Endothelial cell of umbilical vein (primary cell): ENCODE results near the gene TUSC2. TPM values are rescaled to one million over a fixed set of nuclear protein-coding genes. Genes with fewer than 3 reads are reported as not detected.

ENCODE experiments used
- BruUV-seq: library from RNA; stranded (reverse); fragments of 400-500 nt; replicated peaks from 2 replicates; lab custom pipeline; 2021; lab: Mats Ljungman, UMichigan
- CTCF ChIA-PET: fragments of 300-600, 350-600 bp; sonication (Branson Sonifier 250); formaldehyde crosslinking; loops from one replicate; lab custom pipeline; 2021; ENCODE audit warnings: antibody characterized with exemption, inconsistent platforms; lab: Charles Lee
- POLR2A ChIA-PET: fragments of 300-600, 350-600 bp; sonication (Branson Sonifier 250); formaldehyde crosslinking; loops from one replicate; lab custom pipeline; 2021; ENCODE audit warnings: antibody characterized with exemption, inconsistent platforms; lab: Charles Lee
- DNase-seq: peaks from one replicate; pipeline ENCODE4 v3.0.0-alpha.2; 2011; ENCODE audit warnings: low read depth, low spot score
- FAIRE-seq: peaks from 2 replicates; lab custom pipeline; 2011; peaks lifted over from hg19 to GRCh38; lab: Jason Lieb, UNC
- H2AFZ ChIP-seq: 2 replicates; pipeline ENCODE4 v1.6.0; 2012; ENCODE audit warnings: low read depth, low read length, control low read depth, inconsistent platforms
- H3K27ac ChIP-seq: 2 replicates; pipeline ENCODE4 v1.5.1; 2011; ENCODE audit warnings: low read depth, mild to moderate bottlenecking, control low read depth, low read length, moderate library complexity; ENCODE audit not compliant: insufficient read depth
- H3K27me3 ChIP-seq, 2 experiments: 2 replicates each; pipeline versions ENCODE4 v1.6.0 to v1.6.1; 2011; ENCODE audit warnings: low read length in 2 of 2, mixed read lengths in 1 of 2; ENCODE audit not compliant: control insufficient read depth in 2 of 2, insufficient read depth in 2 of 2
- H3K36me3 ChIP-seq, 2 experiments: 2 replicates in 1 of 2; 3 replicates in 1 of 2; pipeline ENCODE4 v1.5.1; 2011; ENCODE audit warnings: low read length in 2 of 2, mild to moderate bottlenecking in 1 of 2, moderate library complexity in 1 of 2; ENCODE audit not compliant: control insufficient read depth in 2 of 2, insufficient read depth in 2 of 2; ENCODE audit errors: extremely low read depth in 1 of 2
- H3K4me1 ChIP-seq: 3 replicates; pipeline ENCODE4 v1.5.1; 2011; ENCODE audit warnings: mild to moderate bottlenecking, low read length; ENCODE audit not compliant: control insufficient read depth, insufficient read depth; ENCODE audit errors: extremely low read depth
- H3K4me2 ChIP-seq: 2 replicates; pipeline ENCODE4 v1.6.1; 2011; ENCODE audit warnings: low read length, control low read depth, mixed read lengths; ENCODE audit not compliant: insufficient read depth
- H3K4me3 ChIP-seq, 3 experiments: fragments of 200-600 bp in 1 of 3; sonication (generic), shearing (Covaris generic) in 1 of 3; replicated peaks in 1 of 3; 2 replicates each; pipeline ENCODE4 v1.5.1; 2011 to 2016; ENCODE audit warnings: control low read depth in 3 of 3, low read length in 3 of 3, mild to moderate bottlenecking in 2 of 3, inconsistent platforms in 1 of 3, low read depth in 1 of 3, moderate library complexity in 1 of 3; ENCODE audit not compliant: insufficient read depth in 1 of 3
- H3K79me2 ChIP-seq: 2 replicates; pipeline ENCODE4 v1.6.0; 2012; ENCODE audit warnings: low read length, inconsistent platforms; ENCODE audit not compliant: control insufficient read depth, insufficient read depth
- H3K9ac ChIP-seq: replicated peaks from 2 replicates; pipeline ENCODE3; 2011; ENCODE audit warnings: low read length, control low read depth; ENCODE audit not compliant: insufficient read depth; ENCODE audit errors: extremely low read depth
- H3K9me1 ChIP-seq: replicated peaks from 3 replicates; pipeline ENCODE4 v1.6.0; 2011; ENCODE audit warnings: mild to moderate bottlenecking, low read length; ENCODE audit not compliant: control insufficient read depth, insufficient read depth; ENCODE audit errors: extremely low read depth
- H3K9me3 ChIP-seq: replicated peaks from 2 replicates; pipeline ENCODE4 v1.5.1; 2012; ENCODE audit warnings: low read length, inconsistent platforms; ENCODE audit not compliant: control insufficient read depth, insufficient read depth
- H4K20me1 ChIP-seq: replicated peaks from 2 replicates; pipeline ENCODE3; 2011; ENCODE audit warnings: mild to moderate bottlenecking, low read length; ENCODE audit not compliant: control insufficient read depth, insufficient read depth; ENCODE audit errors: extremely low read depth
- CTCF ChIP-seq, 2 donors: IDR thresholded peaks; 1 replicate in 1 of 2; 2 replicates in 1 of 2; pipeline ENCODE4 v1.5.1; 2011; ENCODE audit warnings: low read length in 2 of 2, mild to moderate bottlenecking in 2 of 2, moderate library complexity in 2 of 2, control low read depth in 1 of 2, inconsistent platforms in 1 of 2, low read depth in 1 of 2; ENCODE audit not compliant: insufficient read depth in 1 of 2; ENCODE audit errors: extremely low read depth in 1 of 2
- EZH2 ChIP-seq: IDR thresholded peaks from 2 replicates; pipeline ENCODE4 v1.6.1; 2012; ENCODE audit warnings: borderline replicate concordance, low read depth, mild to moderate bottlenecking, moderate library complexity, low read length, inconsistent platforms; ENCODE audit not compliant: severe bottlenecking
- FOS ChIP-seq: IDR thresholded peaks from 2 replicates; pipeline ENCODE4 v1.6.1; 2011; ENCODE audit warnings: mild to moderate bottlenecking, low read length, moderate library complexity, borderline replicate concordance; ENCODE audit not compliant: insufficient read depth
- GATA2 ChIP-seq: IDR thresholded peaks from 2 replicates; pipeline ENCODE4 v1.7.0; 2011; ENCODE audit warnings: low read depth, mild to moderate bottlenecking, moderate library complexity, mixed read lengths, low read length; ENCODE audit not compliant: insufficient read length, insufficient read depth
- JUN ChIP-seq: IDR thresholded peaks from 2 replicates; pipeline ENCODE4 v1.6.1; 2011; ENCODE audit warnings: borderline replicate concordance, low read depth; ENCODE audit not compliant: insufficient read length, insufficient read depth
- MAX ChIP-seq: IDR thresholded peaks from 2 replicates; pipeline ENCODE4 v1.6.1; 2011; ENCODE audit not compliant: insufficient read depth, insufficient read length
- MYC ChIP-seq: IDR thresholded peaks from one replicate; pipeline ENCODE4 v1.6.1; 2011; ENCODE audit warnings: mild to moderate bottlenecking, low read depth, low read length
- POLR2A ChIP-seq: IDR thresholded peaks from 2 replicates; pipeline ENCODE4 v1.6.1; 2012; ENCODE audit warnings: low read depth, mild to moderate bottlenecking, control low read depth, low read length
- POLR2AphosphoS5 ChIP-seq: IDR thresholded peaks from 2 replicates; pipeline ENCODE4 v1.6.1; 2012; ENCODE audit warnings: low read depth, mild to moderate bottlenecking, control low read depth, low read length, moderate library complexity; ENCODE audit not compliant: insufficient read depth
- dilution Hi-C: fragments of 300-500 bp; cut with MboI; formaldehyde crosslinking; loops from one replicate; pipeline ENCODE4 v1.15.0; 2019; ENCODE audit warnings: low sequenced_read_pairs; ENCODE audit not compliant: extremely low pct_ligation_motif_present
- intact Hi-C: fragments of 100-400 bp; cut with micrococcal nuclease; formaldehyde crosslinking; loops from one replicate; pipeline ENCODE4 v1.10.0; 2022
- polyA plus RNA-seq, 4 experiments: library from polyadenylated mRNA; depleted of rRNA in 3 of 4; stranded (reverse) in 3 of 4; unstranded in 1 of 4; fragments of >200 nt; gene quantifications; 2 replicates each; pipeline versions ENCODE4 v1.2.1 to v1.2.3, GENCODE V29; 2011 to 2012; ENCODE audit warnings: missing spikeins in 1 of 4
- total RNA-seq: library from RNA; stranded (reverse); gene quantifications from 2 replicates; pipeline ENCODE4 v1.2.3, GENCODE V29; 2021

Gene TUSC2
- total and polyA plus RNA-seq, 2 donors (not counting 3 experiments of a cell fraction or from before 2014, with no cell fraction given): 30.0 to 89.0 TPM

DNA sequence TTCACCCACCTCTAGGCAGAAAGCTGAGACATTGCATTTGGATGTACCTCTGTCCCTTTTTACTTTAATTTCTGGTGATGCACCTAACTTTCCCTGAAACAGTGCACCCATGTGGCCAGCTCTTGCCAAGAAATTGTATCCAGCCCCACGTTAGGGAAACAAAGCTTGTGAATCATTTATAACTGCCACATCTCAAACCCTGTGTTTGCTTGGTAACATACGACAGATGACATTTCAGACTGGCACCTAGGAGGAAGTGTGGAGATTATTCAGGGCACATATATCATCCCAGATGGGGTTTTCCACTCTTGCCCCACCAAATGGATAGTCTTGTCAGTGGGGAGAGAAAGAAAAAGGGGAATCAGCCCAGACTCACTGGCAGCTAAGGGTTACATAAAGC is 24.8 kb upstream of the TUSC2 start:
- H3K9me1 ChIP-seq: no peaks in the 10 kb centered on the region
- H3K4me2 ChIP-seq: no peak overlapping the region
- DNase-seq: no peak
- TF ChIP-seq CTCF (IDR thresholded peaks at IDR 0.05; ENCODE audit: extremely low read depth in 1 of 2, insufficient read depth in 1 of 2, low read depth in 1 of 2, low read length in 2 of 2): peak; percentile 6 to 24
- no peak for TF ChIP-seq JUN
- H3K9me3 ChIP-seq: no peaks in the 10 kb centered on the region
- intact Hi-C loops (no loop called here), dilution Hi-C loops (no loop called here)
- no peak overlapping the region for H2AFZ ChIP-seq
- peaks cover 36% of the 10 kb centered on the region for H3K4me1 ChIP-seq
- H4K20me1 ChIP-seq: peaks cover 6% of the 10 kb centered on the region
- H3K4me3 ChIP-seq: no peak overlapping the region
- no peak overlapping the region for H3K27ac ChIP-seq
- CTCF ChIA-PET: interaction anchor here (1.0 to 2.5 kb wide), 5 partner anchors 9 to 190 kb away, joined by 3 to 11 read pairs (median 4); partner anchors contain the start of genes RASSF1 and TUSC2
- no peaks in the 10 kb centered on the region for H3K27me3 ChIP-seq
- POLR2A ChIA-PET: interaction anchor here (0.7 kb wide), 1 partner anchor 134 kb away, joined by 6 read pairs; no protein-coding TSS in a partner anchor
- H3K36me3 ChIP-seq: peaks cover 8 to 31% of the 10 kb centered on the region in 2 experiments
- FAIRE-seq: peak; percentile 47
- BruUV-seq: no TSS peak
- H3K9ac ChIP-seq: no peak overlapping the region
- H3K79me2 ChIP-seq: peaks cover 29% of the 10 kb centered on the region

DNA sequence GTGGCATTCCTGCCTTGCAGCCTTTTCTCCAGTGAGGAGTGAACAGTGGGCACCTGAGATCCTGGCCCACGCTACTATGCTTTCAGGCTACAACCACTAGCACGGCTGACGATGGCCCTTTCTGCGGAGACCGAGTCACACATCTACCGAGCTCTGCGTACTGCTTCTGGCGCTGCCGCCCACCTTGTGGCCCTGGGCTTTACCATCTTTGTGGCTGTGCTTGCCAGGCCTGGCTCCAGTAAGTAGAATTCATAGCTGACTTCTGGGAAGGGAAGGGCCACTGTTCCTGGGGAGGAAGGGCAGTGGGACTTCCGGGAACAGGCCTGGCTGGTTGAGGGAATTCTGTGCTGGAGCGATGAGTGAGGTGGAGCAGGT is 23.3 kb upstream of the TUSC2 start:
- Histone ChIP-seq H3K9me1 (no peaks in the 10 kb centered on the region), H3K79me2 (peaks cover 14% of the 10 kb centered on the region), H3K9ac (no peak overlapping the region), H3K4me2 (peak overlapping the region; percentile 60), H3K27ac (no peak overlapping the region), H3K9me3 (no peaks in the 10 kb centered on the region), H3K4me1 (peaks cover 21% of the 10 kb centered on the region), H2AFZ (no peak overlapping the region), H4K20me1 (peaks cover 3% of the 10 kb centered on the region), H3K36me3 (peaks cover 8 to 29% of the 10 kb centered on the region in 2 experiments), H3K4me3 (peak overlapping the region in 2 of 3 experiments; percentile 40 to 77), H3K27me3 (no peaks in the 10 kb centered on the region)
- TSS peak; percentile 65 for BruUV-seq
- ChIA-PET POLR2A (no interaction called here), CTCF (interaction anchor here (1.3 to 7.7 kb wide), 7 partner anchors 9 to 198 kb away, joined by 4 to 165 read pairs (median 5); partner anchors contain the start of gene TMEM115)
- TF ChIP-seq MAX (no peak), CTCF (IDR thresholded peaks at IDR 0.05; ENCODE audit: extremely low read depth in 1 of 2, insufficient read depth in 1 of 2, low read depth in 1 of 2, low read length in 2 of 2) (no peak), GATA2 (no peak), MYC (no peak), POLR2AphosphoS5 (no peak), FOS (no peak), POLR2A (no peak), JUN (no peak), EZH2 (no peak)
- intact Hi-C loops: loop anchor here (1.0 kb wide), 1 partner anchor 8 kb away; the partner anchor contains the start of gene TMEM115
- dilution Hi-C loops: no loop called here
- FAIRE-seq (no peak), DNase-seq (no peak)
